Stomach (tissue), 9 donors: Measurements from ENCODE around the gene NAV1. TPM values are rescaled to one million over a fixed set of nuclear protein-coding genes. Genes with fewer than 3 reads are reported as not detected.

Experiments used
- DNase-seq, 2 donors: peaks; one replicate each; pipeline versions ENCODE4 v3.0.0 to v3.0.0-alpha.2; 2013 to 2019
- H3K27ac ChIP-seq, 5 donors: fragments of 200-600 bp in 4 of 5; sonication (generic) in 4 of 5; one replicate each; pipeline ENCODE4 v1.5.1; 2013 to 2019; ENCODE audit warnings: mild to moderate bottlenecking in 1 of 5, moderate library complexity in 1 of 5
- H3K27me3 ChIP-seq, 3 donors: fragments of 200-600 bp; sonication (generic); one replicate each; pipeline ENCODE4 v1.5.1; 2017 to 2019; ENCODE audit warnings: mixed run types in 1 of 3
- H3K36me3 ChIP-seq, 4 donors: fragments of 200-600 bp; sonication (generic); 1 replicate in 3 of 4; 2 replicates in 1 of 4; pipeline ENCODE4 v1.5.1; 2016 to 2019
- H3K4me1 ChIP-seq, 4 donors: fragments of 200-600 bp; sonication (generic); one replicate each; pipeline ENCODE4 v1.5.1; 2016 to 2019
- H3K4me3 ChIP-seq, 4 donors: fragments of 200-600 bp; sonication (generic) in 3 of 4; one replicate each; pipeline ENCODE4 v1.5.1; 2016 to 2019; ENCODE audit warnings: mild to moderate bottlenecking in 1 of 4
- H3K9me3 ChIP-seq, 4 donors: fragments of 200-600 bp; sonication (generic); one replicate each; pipeline ENCODE4 v1.5.1; 2016 to 2019
- CTCF ChIP-seq, 7 experiments: fragments of 450-650 bp in 4 of 7; fragments of 200-600 bp in 3 of 7; sonication (generic) in 3 of 7; IDR thresholded peaks; one replicate each; pipeline ENCODE4 v1.5.1; 2016 to 2019; ENCODE audit warnings: antibody characterized with exemption in 7 of 7, control low read depth in 2 of 7, mild to moderate bottlenecking in 1 of 7
- EP300 ChIP-seq: sonication (generic); formaldehyde crosslinking; IDR thresholded peaks from one replicate; pipeline ENCODE4 v1.6.1; 2017; ENCODE audit warnings: antibody characterized with exemption
- POLR2A ChIP-seq, 4 donors: fragments of 450-650 bp; IDR thresholded peaks; one replicate each; pipeline ENCODE4 v1.6.1; 2016; ENCODE audit warnings: antibody characterized with exemption in 4 of 4, control low read depth in 2 of 4, mild to moderate bottlenecking in 1 of 4, moderate library complexity in 1 of 4
- POLR2AphosphoS5 ChIP-seq, 3 donors: sonication (generic); formaldehyde crosslinking; IDR thresholded peaks; one replicate each; pipeline ENCODE4 v1.6.1; 2016; ENCODE audit warnings: antibody characterized with exemption in 3 of 3
- WGBS, 5 donors: extraction: QIAGEN DNeasy Blood & Tissue Kit in 3 of 5; methylation state at CpG; one replicate each; pipeline versions ENCODE4 v1.1.5 to v1.1.7; 2013 to 2018; 5-methylcytosine and 5-hydroxymethylcytosine counted together
- intact Hi-C: fragments of 100-400 bp; cut with DNase I; formaldehyde crosslinking; loops from one replicate; pipeline ENCODE4 v1.15.1; 2023; ENCODE audit warnings: low total_unique reads
- polyA plus RNA-seq, 3 donors: library from polyadenylated mRNA; stranded (reverse); fragments of 200-250 nt; gene quantifications; one replicate each; pipeline ENCODE4 v1.2.3, GENCODE V29; 2013
- total RNA-seq, 5 donors: library from RNA; depleted of rRNA; stranded (reverse); fragments of >200 nt; gene quantifications; one replicate each; pipeline versions ENCODE4 v1.1.0 to v1.2.3, GENCODE V29; 2014 to 2016
- donor health status: healthy with polysubstance abuse.
- donor health status: Bipolar disorder and iron deficiency.
- donor health status: healthy.

The NAV1 gene
- total and polyA plus RNA-seq, 8 donors = 3.0 to 33.0 (median 11.9) TPM

- Histone ChIP-seq H3K4me1 (peaks cover 5 to 25% (median 17%) of the 10 kb centered on the region in 4 donors), H3K9me3 (no peaks in the 10 kb centered on the region), H3K36me3 (no peaks in the 10 kb centered on the region), H3K27me3 (no peaks in the 10 kb centered on the region), H3K4me3 (no peak overlapping the region), H3K27ac (no peak overlapping the region)
- no peak for DNase-seq
- intact Hi-C loops = no loop called here
- TF ChIP-seq POLR2AphosphoS5 (IDR thresholded peaks at IDR 0.05) (no peak), EP300 (no peak), POLR2A (IDR thresholded peaks at IDR 0.05) (no peak), CTCF (IDR thresholded peaks at IDR 0.05) (no peak)
- WGBS, 5 donors = 92 to 100% (median 96%) methylated on average over 1 of the region's 1 CpG
Measured at GRCh38 chr1:201587729-201588128, 48.8 kb downstream of the NAV1 start.

Other genes with a start within 250 kb of the NAV1 start
- 1 to 10 TPM in 1 of 5 donors, not detected in 4; 1.5 TPM for gene TNNT2, start 161.4 kb upstream of the NAV1 start, total RNA-seq
- 10 to 100 TPM in 1 of 3 donors, 1 to 10 TPM in 2; 6.4 to 12.0 (median 7.0) TPM for gene TNNT2, start 161.4 kb upstream of the NAV1 start, polyA plus RNA-seq
- 100 to 1,000 TPM in 1 of 5 donors, 10 to 100 TPM in 4; 23.7 to 151 (median 46.6) TPM for gene LAD1, start 139.8 kb upstream of the NAV1 start, total RNA-seq
- gene LAD1, start 139.8 kb upstream of the NAV1 start, polyA plus RNA-seq = 10 to 100 TPM; 50.4 to 74.4 (median 51.4) TPM
- not detected for gene TNNI1, start 117.4 kb upstream of the NAV1 start, total RNA-seq
- 1 to 10 TPM in 1 of 3 donors, under 1 TPM in 1, not detected in 1; 0.33 to 6.1 TPM for gene TNNI1, start 117.4 kb upstream of the NAV1 start, polyA plus RNA-seq
- gene PHLDA3, start 69.9 kb upstream of the NAV1 start, total RNA-seq = 10 to 100 TPM in 4 of 5 donors, 1 to 10 TPM in 1; 4.0 to 66.5 (median 12.7) TPM
- 10 to 100 TPM; 21.5 to 45.4 (median 29.9) TPM for gene PHLDA3, start 69.9 kb upstream of the NAV1 start, polyA plus RNA-seq
- gene CSRP1, start 32.0 kb upstream of the NAV1 start, total RNA-seq = 1,000 to 10,000 TPM in 2 of 5 donors, 100 to 1,000 TPM in 3; 304 to 2,162 (median 853) TPM
- 100 to 1,000 TPM; 220 to 641 (median 274) TPM for gene CSRP1, start 32.0 kb upstream of the NAV1 start, polyA plus RNA-seq